ENCODE measurements around the gene PIAS1. TPM values are rescaled to one million over a fixed set of nuclear protein-coding genes. Genes with fewer than 3 reads are reported as not detected.

Gene PIAS1
- polyA plus RNA-seq, 2 donors: 10.6 to 13.9 TPM

GRCh38 chr15:68032672-68033071 is 21.4 kb upstream of the PIAS1 start:
- Histone ChIP-seq H3K36me3 (ENCODE audit: control insufficient read depth in 2 of 2, insufficient read depth in 2 of 2, low read length in 1 of 2) (no peaks in the 10 kb centered on the region), H3K9me3 (ENCODE audit: control insufficient read depth in 2 of 2, insufficient read depth in 1 of 2, low read depth in 1 of 2, low read length in 1 of 2) (no peaks in the 10 kb centered on the region), H3K27ac (ENCODE audit: low read depth in 2 of 2, low read length in 1 of 2) (no peak overlapping the region), H3K4me3 (ENCODE audit: low read depth in 1 of 2, low read length in 2 of 2) (no peak overlapping the region), H3K4me1 (ENCODE audit: control insufficient read depth in 2 of 2, insufficient read depth in 2 of 2, low read length in 1 of 2) (no peaks in the 10 kb centered on the region), H3K27me3 (ENCODE audit: control insufficient read depth in 1 of 2, insufficient read depth in 2 of 2, low read length in 2 of 2) (peaks cover 0 to 3% of the 10 kb centered on the region in 2 donors)
- WGBS, 2 donors: 67 to 92% methylated on average over 1 of the region's 1 CpG

DNA sequence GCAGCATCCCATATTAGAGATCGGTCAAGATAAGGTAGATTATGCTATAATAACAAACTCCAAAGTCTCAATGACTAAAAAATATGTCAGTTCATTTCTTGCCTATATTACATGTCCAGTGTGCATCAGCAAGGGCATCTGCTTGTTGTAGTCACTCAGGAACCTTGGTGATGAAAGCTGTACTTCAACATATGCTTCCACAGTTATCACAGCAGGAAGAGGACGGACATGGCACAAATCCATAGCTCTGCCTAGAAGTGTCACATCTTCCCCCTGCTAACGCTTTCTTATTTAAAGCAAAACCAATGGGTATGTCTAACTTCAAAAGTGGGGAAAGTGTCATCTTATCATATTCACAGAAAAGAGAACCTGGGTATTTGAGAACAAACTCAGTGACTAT is 20.0 kb upstream of the PIAS1 start:
- 84 to 85% methylated on average over 3 of the region's 3 CpGs for WGBS, 2 donors
- Histone ChIP-seq H3K4me3 (ENCODE audit: low read depth in 1 of 2, low read length in 2 of 2) (no peak overlapping the region), H3K27me3 (ENCODE audit: control insufficient read depth in 1 of 2, insufficient read depth in 2 of 2, low read length in 2 of 2) (no peaks in the 10 kb centered on the region), H3K9me3 (ENCODE audit: control insufficient read depth in 2 of 2, insufficient read depth in 1 of 2, low read depth in 1 of 2, low read length in 1 of 2) (no peaks in the 10 kb centered on the region), H3K4me1 (ENCODE audit: control insufficient read depth in 2 of 2, insufficient read depth in 2 of 2, low read length in 1 of 2) (no peaks in the 10 kb centered on the region), H3K36me3 (ENCODE audit: control insufficient read depth in 2 of 2, insufficient read depth in 2 of 2, low read length in 1 of 2) (no peaks in the 10 kb centered on the region), H3K27ac (ENCODE audit: low read depth in 2 of 2, low read length in 1 of 2) (no peak overlapping the region)

DNA sequence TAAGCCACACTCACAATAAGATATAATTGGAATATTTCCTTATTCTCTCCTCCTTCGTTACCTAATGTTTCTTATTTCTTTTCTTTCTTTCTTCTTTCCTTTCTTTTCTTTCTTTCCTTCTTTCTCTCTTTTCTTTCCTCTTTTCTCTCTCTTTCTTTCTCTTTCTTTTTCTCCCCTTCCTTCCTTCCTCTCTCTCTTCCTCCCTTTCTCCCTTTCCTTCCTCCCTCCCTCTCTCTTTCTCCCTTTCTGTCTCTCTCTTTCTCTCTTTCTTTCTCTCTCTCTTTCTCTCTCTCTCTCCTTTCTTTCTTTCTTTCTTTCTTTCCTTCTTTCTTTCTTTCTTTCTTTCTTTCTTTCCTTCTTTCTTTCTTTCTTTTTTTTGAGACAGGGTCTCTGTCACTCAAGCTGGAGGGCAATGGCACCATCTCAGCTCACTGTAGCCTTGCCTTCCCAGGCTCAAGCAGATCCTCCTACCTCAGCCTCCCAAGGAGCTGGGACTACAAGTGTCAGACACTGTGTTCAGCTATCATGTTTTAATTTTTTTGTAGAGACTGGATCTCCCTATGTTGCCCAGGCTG is 19.3 kb upstream of the PIAS1 start:
- no peak overlapping the region for H3K4me3 ChIP-seq (ENCODE audit: low read depth in 1 of 2, low read length in 2 of 2)
- WGBS, 2 donors: 87 to 97% methylated on average over 1 of the region's 1 CpG
- no peaks in the 10 kb centered on the region for H3K27me3 ChIP-seq (ENCODE audit: control insufficient read depth in 1 of 2, insufficient read depth in 2 of 2, low read length in 2 of 2)
- H3K27ac ChIP-seq (ENCODE audit: low read depth in 2 of 2, low read length in 1 of 2): no peak overlapping the region
- H3K4me1 ChIP-seq (ENCODE audit: control insufficient read depth in 2 of 2, insufficient read depth in 2 of 2, low read length in 1 of 2): no peaks in the 10 kb centered on the region
- no peaks in the 10 kb centered on the region for H3K9me3 ChIP-seq (ENCODE audit: control insufficient read depth in 2 of 2, insufficient read depth in 1 of 2, low read depth in 1 of 2, low read length in 1 of 2)
- H3K36me3 ChIP-seq (ENCODE audit: control insufficient read depth in 2 of 2, insufficient read depth in 2 of 2, low read length in 1 of 2): no peaks in the 10 kb centered on the region

GRCh38 chr15:68038246-68038645 is 15.9 kb upstream of the PIAS1 start:
- Histone ChIP-seq H3K36me3 (ENCODE audit: control insufficient read depth in 2 of 2, insufficient read depth in 2 of 2, low read length in 1 of 2) (no peaks in the 10 kb centered on the region), H3K4me1 (ENCODE audit: control insufficient read depth in 2 of 2, insufficient read depth in 2 of 2, low read length in 1 of 2) (no peaks in the 10 kb centered on the region), H3K27ac (ENCODE audit: low read depth in 2 of 2, low read length in 1 of 2) (no peak overlapping the region), H3K9me3 (ENCODE audit: control insufficient read depth in 2 of 2, insufficient read depth in 1 of 2, low read depth in 1 of 2, low read length in 1 of 2) (no peaks in the 10 kb centered on the region), H3K4me3 (ENCODE audit: low read depth in 1 of 2, low read length in 2 of 2) (no peak overlapping the region), H3K27me3 (ENCODE audit: control insufficient read depth in 1 of 2, insufficient read depth in 2 of 2, low read length in 2 of 2) (no peaks in the 10 kb centered on the region)
- 81 to 83% methylated on average over 2 of the region's 2 CpGs for WGBS, 2 donors

GRCh38 chr15:68040144-68040543 is 14.0 kb upstream of the PIAS1 start:
- no peaks in the 10 kb centered on the region for H3K9me3 ChIP-seq (ENCODE audit: control insufficient read depth in 2 of 2, insufficient read depth in 1 of 2, low read depth in 1 of 2, low read length in 1 of 2)
- H3K4me1 ChIP-seq (ENCODE audit: control insufficient read depth in 2 of 2, insufficient read depth in 2 of 2, low read length in 1 of 2): no peaks in the 10 kb centered on the region
- H3K4me3 ChIP-seq (ENCODE audit: low read depth in 1 of 2, low read length in 2 of 2): no peak overlapping the region
- 91 to 95% methylated on average over 1 of the region's 1 CpG for WGBS, 2 donors
- H3K27me3 ChIP-seq (ENCODE audit: control insufficient read depth in 1 of 2, insufficient read depth in 2 of 2, low read length in 2 of 2): no peaks in the 10 kb centered on the region
- no peak overlapping the region for H3K27ac ChIP-seq (ENCODE audit: low read depth in 2 of 2, low read length in 1 of 2)
- H3K36me3 ChIP-seq (ENCODE audit: control insufficient read depth in 2 of 2, insufficient read depth in 2 of 2, low read length in 1 of 2): no peaks in the 10 kb centered on the region

- H3K9me3 ChIP-seq (ENCODE audit: control insufficient read depth in 2 of 2, insufficient read depth in 1 of 2, low read depth in 1 of 2, low read length in 1 of 2): no peaks in the 10 kb centered on the region
- no peaks in the 10 kb centered on the region for H3K4me1 ChIP-seq (ENCODE audit: control insufficient read depth in 2 of 2, insufficient read depth in 2 of 2, low read length in 1 of 2)
- no peak overlapping the region for H3K27ac ChIP-seq (ENCODE audit: low read depth in 2 of 2, low read length in 1 of 2)
- no peaks in the 10 kb centered on the region for H3K36me3 ChIP-seq (ENCODE audit: control insufficient read depth in 2 of 2, insufficient read depth in 2 of 2, low read length in 1 of 2)
- 63 to 68% methylated on average over 5 of the region's 5 CpGs for WGBS, 2 donors
- no peaks in the 10 kb centered on the region for H3K27me3 ChIP-seq (ENCODE audit: control insufficient read depth in 1 of 2, insufficient read depth in 2 of 2, low read length in 2 of 2)
- H3K4me3 ChIP-seq (ENCODE audit: low read depth in 1 of 2, low read length in 2 of 2): no peak overlapping the region
These were observed 11.8 kb upstream of the PIAS1 start for GRCh38 chr15:68042156-68042854.

- Histone ChIP-seq H3K27ac (ENCODE audit: low read depth in 2 of 2, low read length in 1 of 2) (no peak overlapping the region), H3K4me1 (ENCODE audit: control insufficient read depth in 2 of 2, insufficient read depth in 2 of 2, low read length in 1 of 2) (no peaks in the 10 kb centered on the region), H3K36me3 (ENCODE audit: control insufficient read depth in 2 of 2, insufficient read depth in 2 of 2, low read length in 1 of 2) (no peaks in the 10 kb centered on the region), H3K9me3 (ENCODE audit: control insufficient read depth in 2 of 2, insufficient read depth in 1 of 2, low read depth in 1 of 2, low read length in 1 of 2) (no peaks in the 10 kb centered on the region), H3K4me3 (ENCODE audit: low read depth in 1 of 2, low read length in 2 of 2) (no peak overlapping the region), H3K27me3 (ENCODE audit: control insufficient read depth in 1 of 2, insufficient read depth in 2 of 2, low read length in 2 of 2) (no peaks in the 10 kb centered on the region)
- 84% methylated on average over 3 of the region's 3 CpGs for WGBS, 2 donors
These were observed 11.3 kb upstream of the PIAS1 start for GRCh38 chr15:68042855-68043222.

DNA sequence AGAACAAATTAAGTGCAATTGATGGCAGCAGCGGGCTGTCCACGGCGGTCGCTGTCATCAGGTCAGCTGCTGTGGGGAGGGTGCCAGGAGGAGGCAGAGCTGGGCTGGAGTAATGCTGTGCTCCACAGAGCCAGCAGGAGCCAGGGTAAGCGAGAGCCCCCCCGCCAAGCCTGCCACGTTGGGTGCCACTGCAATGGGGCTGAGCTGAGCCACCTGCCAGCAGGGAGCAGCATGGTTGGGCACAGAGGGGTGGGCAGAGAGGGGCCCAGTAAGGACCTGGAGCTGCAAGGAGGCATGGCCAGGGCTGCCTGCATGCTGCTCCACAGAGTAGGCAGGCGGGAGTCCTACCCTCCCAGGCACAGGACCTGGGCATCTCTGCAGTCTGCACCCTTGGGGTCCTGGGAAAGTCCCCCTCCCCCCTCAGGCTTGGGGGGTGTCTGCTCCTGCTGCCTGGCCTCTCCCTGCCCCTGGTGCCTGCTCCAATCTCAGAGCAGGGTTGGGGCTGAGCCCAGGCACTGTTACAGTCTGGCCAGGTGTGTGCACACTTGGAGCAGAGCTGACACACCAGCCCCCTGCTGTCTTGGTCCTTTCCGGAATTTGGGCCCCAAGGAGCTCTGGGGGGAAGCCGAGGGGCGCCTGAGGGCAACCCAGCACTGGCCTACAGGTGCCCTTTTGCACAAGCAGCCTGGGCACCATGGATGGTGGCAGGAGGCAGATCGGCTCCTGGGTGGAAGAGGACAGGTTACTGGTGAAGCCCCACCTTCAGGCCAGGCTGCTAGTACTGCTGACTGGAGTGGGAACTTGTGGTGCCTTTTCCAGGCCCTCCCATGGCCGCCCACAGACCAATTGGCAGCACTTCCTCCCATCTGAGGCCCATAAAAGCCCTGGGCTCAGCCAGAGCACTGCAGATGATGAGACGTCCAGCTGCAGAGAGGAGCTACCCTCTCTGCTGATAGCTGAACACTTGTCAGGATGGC is 8.5 kb upstream of the PIAS1 start:
- WGBS, 2 donors: 91 to 92% methylated on average over 14 of the region's 14 CpGs
- no peak overlapping the region for H3K27ac ChIP-seq (ENCODE audit: low read depth in 2 of 2, low read length in 1 of 2)

GRCh38 chr15:68047826-68048225 is 6.3 kb upstream of the PIAS1 start:
- no peaks in the 10 kb centered on the region for H3K36me3 ChIP-seq (ENCODE audit: control insufficient read depth in 2 of 2, insufficient read depth in 2 of 2, low read length in 1 of 2)
- H3K9me3 ChIP-seq (ENCODE audit: control insufficient read depth in 2 of 2, insufficient read depth in 1 of 2, low read depth in 1 of 2, low read length in 1 of 2): no peaks in the 10 kb centered on the region
- no peaks in the 10 kb centered on the region for H3K27me3 ChIP-seq (ENCODE audit: control insufficient read depth in 1 of 2, insufficient read depth in 2 of 2, low read length in 2 of 2)
- no peak overlapping the region for H3K27ac ChIP-seq (ENCODE audit: low read depth in 2 of 2, low read length in 1 of 2)
- H3K4me1 ChIP-seq (ENCODE audit: control insufficient read depth in 2 of 2, insufficient read depth in 2 of 2, low read length in 1 of 2): no peaks in the 10 kb centered on the region
- no peak overlapping the region for H3K4me3 ChIP-seq (ENCODE audit: low read depth in 1 of 2, low read length in 2 of 2)
- 92 to 95% methylated on average over 3 of the region's 3 CpGs for WGBS, 2 donors

More for the DNA sequence above, 8.5 kb upstream of the PIAS1 start:
- no peaks in the 10 kb centered on the region for H3K9me3 ChIP-seq (ENCODE audit: control insufficient read depth in 2 of 2, insufficient read depth in 1 of 2, low read depth in 1 of 2, low read length in 1 of 2)
- H3K27me3 ChIP-seq (ENCODE audit: control insufficient read depth in 1 of 2, insufficient read depth in 2 of 2, low read length in 2 of 2): no peaks in the 10 kb centered on the region
- H3K36me3 ChIP-seq (ENCODE audit: control insufficient read depth in 2 of 2, insufficient read depth in 2 of 2, low read length in 1 of 2): no peaks in the 10 kb centered on the region
- H3K4me3 ChIP-seq (ENCODE audit: low read depth in 1 of 2, low read length in 2 of 2): no peak overlapping the region
- no peaks in the 10 kb centered on the region for H3K4me1 ChIP-seq (ENCODE audit: control insufficient read depth in 2 of 2, insufficient read depth in 2 of 2, low read length in 1 of 2)

Measured in esophagus (tissue), 2 donors.